ENCODE data around the gene ARG2. TPM values are rescaled to one million over a fixed set of nuclear protein-coding genes. Genes with fewer than 3 reads are reported as not detected.

Gene ARG2
- total and polyA plus RNA-seq, 9 of the 15 experiments (the other 6 are each of a cell fraction or from before 2014, with no cell fraction given) = 6.2 to 75.0 (median 17.8) TPM

DNA sequence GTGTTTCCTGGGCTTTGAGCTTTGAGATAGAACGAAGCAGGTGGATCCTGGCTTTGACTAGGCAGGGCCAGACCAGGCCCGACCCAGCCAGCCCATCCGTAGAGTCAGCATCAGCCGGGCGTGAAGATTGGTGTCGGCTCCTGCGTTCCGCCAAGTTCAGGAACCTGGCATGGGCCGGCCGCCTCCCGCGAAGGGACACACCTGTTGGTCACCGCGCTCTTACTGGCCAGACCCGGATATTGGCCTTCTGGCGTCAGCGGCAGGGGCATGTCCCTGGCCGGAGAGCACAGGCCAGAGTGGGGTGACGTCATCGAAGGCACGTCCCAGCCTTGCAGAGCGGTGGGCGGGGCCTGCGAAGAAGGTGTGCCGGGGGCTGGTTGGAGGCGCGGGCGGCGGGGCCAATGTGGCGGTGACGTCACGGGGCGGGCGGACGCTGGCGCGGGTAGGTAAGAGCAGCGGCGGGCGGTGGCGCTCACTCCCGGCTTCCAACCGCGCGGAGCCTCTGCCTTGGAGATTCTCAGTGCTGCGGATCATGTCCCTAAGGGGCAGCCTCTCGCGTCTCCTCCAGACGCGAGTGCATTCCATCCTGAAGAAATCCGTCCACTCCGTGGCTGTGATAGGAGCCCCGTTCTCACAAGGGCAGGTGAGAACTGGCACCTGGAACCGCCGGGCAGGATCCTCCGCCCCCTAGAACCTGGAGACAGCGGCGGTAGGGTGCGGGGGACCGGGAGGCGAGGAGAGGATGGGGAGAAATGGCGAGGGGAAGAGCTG is at the start of gene ARG2 (continued):
- TF ChIP-seq, protein P1, sequence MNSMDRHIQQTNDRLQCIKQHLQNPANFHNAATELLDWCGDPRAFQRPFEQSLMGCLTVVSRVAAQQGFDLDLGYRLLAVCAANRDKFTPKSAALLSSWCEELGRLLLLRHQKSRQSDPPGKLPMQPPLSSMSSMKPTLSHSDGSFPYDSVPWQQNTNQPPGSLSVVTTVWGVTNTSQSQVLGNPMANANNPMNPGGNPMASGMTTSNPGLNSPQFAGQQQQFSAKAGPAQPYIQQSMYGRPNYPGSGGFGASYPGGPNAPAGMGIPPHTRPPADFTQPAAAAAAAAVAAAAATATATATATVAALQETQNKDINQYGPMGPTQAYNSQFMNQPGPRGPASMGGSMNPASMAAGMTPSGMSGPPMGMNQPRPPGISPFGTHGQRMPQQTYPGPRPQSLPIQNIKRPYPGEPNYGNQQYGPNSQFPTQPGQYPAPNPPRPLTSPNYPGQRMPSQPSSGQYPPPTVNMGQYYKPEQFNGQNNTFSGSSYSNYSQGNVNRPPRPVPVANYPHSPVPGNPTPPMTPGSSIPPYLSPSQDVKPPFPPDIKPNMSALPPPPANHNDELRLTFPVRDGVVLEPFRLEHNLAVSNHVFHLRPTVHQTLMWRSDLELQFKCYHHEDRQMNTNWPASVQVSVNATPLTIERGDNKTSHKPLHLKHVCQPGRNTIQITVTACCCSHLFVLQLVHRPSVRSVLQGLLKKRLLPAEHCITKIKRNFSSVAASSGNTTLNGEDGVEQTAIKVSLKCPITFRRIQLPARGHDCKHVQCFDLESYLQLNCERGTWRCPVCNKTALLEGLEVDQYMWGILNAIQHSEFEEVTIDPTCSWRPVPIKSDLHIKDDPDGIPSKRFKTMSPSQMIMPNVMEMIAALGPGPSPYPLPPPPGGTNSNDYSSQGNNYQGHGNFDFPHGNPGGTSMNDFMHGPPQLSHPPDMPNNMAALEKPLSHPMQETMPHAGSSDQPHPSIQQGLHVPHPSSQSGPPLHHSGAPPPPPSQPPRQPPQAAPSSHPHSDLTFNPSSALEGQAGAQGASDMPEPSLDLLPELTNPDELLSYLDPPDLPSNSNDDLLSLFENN (IDR thresholded peaks at IDR 0.05; ENCODE audit: low read depth in 2 of 2, low read length in 2 of 2) = no peak
- TF ChIP-seq TFAM (CRISPR knock-in tag; conservative IDR thresholded peaks at IDR 0.05) (no peak), CREB3 (tag; conservative IDR thresholded peaks at IDR 0.05; ENCODE audit: low read depth) (no peak), SRSF9 (IDR thresholded peaks at IDR 0.05; ENCODE audit: borderline replicate concordance, low read depth, low read length) (no peak), XRCC3 (IDR thresholded peaks at IDR 0.05) (no peak), NR2C2 (CRISPR knock-in tag; IDR thresholded peaks at IDR 0.05) (no peak; the same call in 1 of the 2 replicates), NR2C2 (tag; IDR thresholded peaks at IDR 0.05) (peak; percentile 43; the same call in 1 of the 2 replicates), ZNF316 (IDR thresholded peaks at IDR 0.05) (no peak), ZNF384 (IDR thresholded peaks at IDR 0.05; ENCODE audit: low read depth, low read length) (no peak), BRD4 (IDR thresholded peaks at IDR 0.05) (no peak), MITF (IDR thresholded peaks at IDR 0.05) (no peak), HNRNPLL (IDR thresholded peaks at IDR 0.05; ENCODE audit: low read depth, low read length, poor library complexity, severe bottlenecking) (peak; percentile 47)
- TF ChIP-seq, protein P2, sequence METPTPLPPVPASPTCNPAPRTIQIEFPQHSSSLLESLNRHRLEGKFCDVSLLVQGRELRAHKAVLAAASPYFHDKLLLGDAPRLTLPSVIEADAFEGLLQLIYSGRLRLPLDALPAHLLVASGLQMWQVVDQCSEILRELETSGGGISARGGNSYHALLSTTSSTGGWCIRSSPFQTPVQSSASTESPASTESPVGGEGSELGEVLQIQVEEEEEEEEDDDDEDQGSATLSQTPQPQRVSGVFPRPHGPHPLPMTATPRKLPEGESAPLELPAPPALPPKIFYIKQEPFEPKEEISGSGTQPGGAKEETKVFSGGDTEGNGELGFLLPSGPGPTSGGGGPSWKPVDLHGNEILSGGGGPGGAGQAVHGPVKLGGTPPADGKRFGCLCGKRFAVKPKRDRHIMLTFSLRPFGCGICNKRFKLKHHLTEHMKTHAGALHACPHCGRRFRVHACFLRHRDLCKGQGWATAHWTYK (CRISPR knock-in tag; IDR thresholded peaks at IDR 0.05) = no peak
- TF ChIP-seq, protein P3, sequence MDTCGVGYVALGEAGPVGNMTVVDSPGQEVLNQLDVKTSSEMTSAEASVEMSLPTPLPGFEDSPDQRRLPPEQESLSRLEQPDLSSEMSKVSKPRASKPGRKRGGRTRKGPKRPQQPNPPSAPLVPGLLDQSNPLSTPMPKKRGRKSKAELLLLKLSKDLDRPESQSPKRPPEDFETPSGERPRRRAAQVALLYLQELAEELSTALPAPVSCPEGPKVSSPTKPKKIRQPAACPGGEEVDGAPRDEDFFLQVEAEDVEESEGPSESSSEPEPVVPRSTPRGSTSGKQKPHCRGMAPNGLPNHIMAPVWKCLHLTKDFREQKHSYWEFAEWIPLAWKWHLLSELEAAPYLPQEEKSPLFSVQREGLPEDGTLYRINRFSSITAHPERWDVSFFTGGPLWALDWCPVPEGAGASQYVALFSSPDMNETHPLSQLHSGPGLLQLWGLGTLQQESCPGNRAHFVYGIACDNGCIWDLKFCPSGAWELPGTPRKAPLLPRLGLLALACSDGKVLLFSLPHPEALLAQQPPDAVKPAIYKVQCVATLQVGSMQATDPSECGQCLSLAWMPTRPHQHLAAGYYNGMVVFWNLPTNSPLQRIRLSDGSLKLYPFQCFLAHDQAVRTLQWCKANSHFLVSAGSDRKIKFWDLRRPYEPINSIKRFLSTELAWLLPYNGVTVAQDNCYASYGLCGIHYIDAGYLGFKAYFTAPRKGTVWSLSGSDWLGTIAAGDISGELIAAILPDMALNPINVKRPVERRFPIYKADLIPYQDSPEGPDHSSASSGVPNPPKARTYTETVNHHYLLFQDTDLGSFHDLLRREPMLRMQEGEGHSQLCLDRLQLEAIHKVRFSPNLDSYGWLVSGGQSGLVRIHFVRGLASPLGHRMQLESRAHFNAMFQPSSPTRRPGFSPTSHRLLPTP (IDR thresholded peaks at IDR 0.05; ENCODE audit: borderline replicate concordance, extremely low read depth, insufficient read length) = no peak
- TF ChIP-seq, protein P4, sequence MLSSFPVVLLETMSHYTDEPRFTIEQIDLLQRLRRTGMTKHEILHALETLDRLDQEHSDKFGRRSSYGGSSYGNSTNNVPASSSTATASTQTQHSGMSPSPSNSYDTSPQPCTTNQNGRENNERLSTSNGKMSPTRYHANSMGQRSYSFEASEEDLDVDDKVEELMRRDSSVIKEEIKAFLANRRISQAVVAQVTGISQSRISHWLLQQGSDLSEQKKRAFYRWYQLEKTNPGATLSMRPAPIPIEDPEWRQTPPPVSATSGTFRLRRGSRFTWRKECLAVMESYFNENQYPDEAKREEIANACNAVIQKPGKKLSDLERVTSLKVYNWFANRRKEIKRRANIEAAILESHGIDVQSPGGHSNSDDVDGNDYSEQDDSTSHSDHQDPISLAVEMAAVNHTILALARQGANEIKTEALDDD (IDR thresholded peaks at IDR 0.05) = no peak
